H9 (cell line): ENCODE measurements around the gene GABBR2. TPM values are rescaled to one million over a fixed set of nuclear protein-coding genes. Genes with fewer than 3 reads are reported as not detected.

Experiments used
- DNase-seq: peaks from one replicate; pipeline ENCODE4 v3.0.0-alpha.2; 2017
- H2AFZ ChIP-seq: one replicate; pipeline ENCODE4 v1.6.1; 2013; ENCODE audit warnings: mild to moderate bottlenecking, low read length, control low read depth, moderate library complexity
- H2AK5ac ChIP-seq: 2 replicates; pipeline ENCODE4 v1.6.1; 2013; ENCODE audit warnings: low read length, control low read depth, mixed read lengths; ENCODE audit not compliant: insufficient read length
- H2BK120ac ChIP-seq: one replicate; pipeline ENCODE4 v1.6.1; 2013; ENCODE audit warnings: low read depth, mild to moderate bottlenecking, low read length, control low read depth, inconsistent platforms; ENCODE audit not compliant: poor library complexity, severe bottlenecking
- H2BK12ac ChIP-seq: 2 replicates; pipeline ENCODE4 v1.6.1; 2013; ENCODE audit warnings: low read length, control low read depth, mixed read lengths, low read depth; ENCODE audit not compliant: insufficient read length
- H2BK15ac ChIP-seq: 2 replicates; pipeline ENCODE4 v1.6.1; 2013; ENCODE audit warnings: low read depth, low read length, control low read depth
- H2BK20ac ChIP-seq: one replicate; pipeline ENCODE4 v1.6.1; 2013; ENCODE audit warnings: low read depth, mild to moderate bottlenecking, low read length, control low read depth, inconsistent platforms; ENCODE audit not compliant: poor library complexity, severe bottlenecking
- H2BK5ac ChIP-seq: 2 replicates; pipeline ENCODE4 v1.6.1; 2013; ENCODE audit warnings: low read length, control low read depth, mixed read lengths; ENCODE audit not compliant: insufficient read length
- H3K14ac ChIP-seq: 2 replicates; pipeline ENCODE4 v1.6.1; 2013; ENCODE audit warnings: low read length, control low read depth; ENCODE audit not compliant: insufficient read depth
- H3K18ac ChIP-seq: 2 replicates; pipeline ENCODE4 v1.6.1; 2013; ENCODE audit warnings: low read depth, mild to moderate bottlenecking, mixed read lengths, low read length, control low read depth; ENCODE audit not compliant: insufficient read length
- H3K23ac ChIP-seq: 2 replicates; pipeline ENCODE4 v1.6.1; 2013; ENCODE audit warnings: low read length, control low read depth, mixed read lengths, low read depth; ENCODE audit not compliant: insufficient read length
- H3K23me2 ChIP-seq: 2 replicates; pipeline ENCODE4 v1.6.1; 2013; ENCODE audit warnings: low read depth, mild to moderate bottlenecking, mixed read lengths, low read length, control low read depth; ENCODE audit not compliant: insufficient read length, poor library complexity, severe bottlenecking
- H3K27ac ChIP-seq: 2 replicates; pipeline ENCODE4 v1.5.1; 2013; ENCODE audit warnings: low read length, control low read depth, mixed read lengths, low read depth; ENCODE audit not compliant: insufficient read length
- H3K27me3 ChIP-seq: 2 replicates; pipeline ENCODE4 v1.6.1; 2013; ENCODE audit warnings: low read length, control low read depth, inconsistent platforms; ENCODE audit not compliant: insufficient read depth
- H3K4ac ChIP-seq: 2 replicates; pipeline ENCODE4 v1.6.1; 2013; ENCODE audit warnings: low read depth, mild to moderate bottlenecking, control low read depth, inconsistent platforms, low read length, moderate library complexity
- H3K4me1 ChIP-seq: 2 replicates; pipeline ENCODE4 v1.6.1; 2013; ENCODE audit warnings: low read length, control low read depth, inconsistent platforms; ENCODE audit not compliant: insufficient read depth
- H3K4me2 ChIP-seq: 2 replicates; pipeline ENCODE4 v1.6.1; 2013; ENCODE audit warnings: low read length, control low read depth, mixed read lengths; ENCODE audit not compliant: insufficient read length, insufficient read depth
- H3K56ac ChIP-seq: 2 replicates; pipeline ENCODE4 v1.6.1; 2013; ENCODE audit warnings: low read depth, mild to moderate bottlenecking, mixed read lengths, low read length, control low read depth; ENCODE audit not compliant: insufficient read length
- H3K79me1 ChIP-seq: 2 replicates; pipeline ENCODE4 v1.6.1; 2013; ENCODE audit warnings: low read depth, mild to moderate bottlenecking, moderate library complexity, low read length, control low read depth, inconsistent platforms; ENCODE audit not compliant: insufficient read depth, poor library complexity, severe bottlenecking
- H3K79me2 ChIP-seq: 2 replicates; pipeline ENCODE4 v1.6.1; 2013; ENCODE audit warnings: low read length, control low read depth, inconsistent platforms; ENCODE audit not compliant: insufficient read depth
- H3K9ac ChIP-seq: 2 replicates; pipeline ENCODE4 v1.6.1; 2013; ENCODE audit warnings: low read length, control low read depth, mixed read lengths; ENCODE audit not compliant: insufficient read length; ENCODE audit errors: extremely low read depth
- H3K9me3 ChIP-seq: one replicate; pipeline ENCODE4 v1.6.1; 2013; ENCODE audit warnings: low read depth, low read length, inconsistent platforms; ENCODE audit not compliant: control insufficient read depth
- H3T11ph ChIP-seq: one replicate; pipeline ENCODE4 v1.6.1; 2013; ENCODE audit warnings: mild to moderate bottlenecking, low read length, control low read depth, inconsistent platforms
- H4K20me1 ChIP-seq: one replicate; pipeline ENCODE4 v1.6.1; 2013; ENCODE audit not compliant: control insufficient read depth, insufficient read length, insufficient read depth
- H4K5ac ChIP-seq: 2 replicates; pipeline ENCODE4 v1.6.1; 2013; ENCODE audit warnings: low read depth, mild to moderate bottlenecking, mixed read lengths, low read length, control low read depth; ENCODE audit not compliant: insufficient read length
- H4K8ac ChIP-seq: replicated peaks from 2 replicates; pipeline ENCODE4 v1.6.1; 2013; ENCODE audit warnings: low read length, control low read depth, mixed read lengths, low read depth; ENCODE audit not compliant: insufficient read length
- H4K91ac ChIP-seq: 2 replicates; pipeline ENCODE4 v1.6.1; 2013; ENCODE audit warnings: low read depth, mild to moderate bottlenecking, moderate library complexity, mixed read lengths, low read length, control low read depth; ENCODE audit not compliant: insufficient read length
- H3K27ac Mint-ChIP-seq, 3 experiments: 2 replicates in 2 of 3; 3 replicates in 1 of 3; pipeline ENCODE4 v1.8.0; 2020 to 2021; ENCODE audit warnings: mixed read lengths in 3 of 3, mild to moderate bottlenecking in 1 of 3, moderate library complexity in 1 of 3
- H3K27me3 Mint-ChIP-seq: 2 replicates; pipeline ENCODE4 v1.8.0; 2021; ENCODE audit warnings: low read depth, mild to moderate bottlenecking, moderate library complexity, mixed read lengths
- H3K36me3 Mint-ChIP-seq, 3 experiments: 2 replicates in 2 of 3; 3 replicates in 1 of 3; pipeline ENCODE4 v1.8.0; 2020 to 2021; ENCODE audit warnings: low read depth in 3 of 3, mixed read lengths in 3 of 3; ENCODE audit not compliant: insufficient read depth in 1 of 3
- H3K4me1 Mint-ChIP-seq, 2 experiments: 2 replicates each; pipeline ENCODE4 v1.8.0; 2020; ENCODE audit warnings: mixed read lengths in 2 of 2
- H3K4me3 Mint-ChIP-seq, 2 experiments: 2 replicates in 1 of 2; 3 replicates in 1 of 2; pipeline ENCODE4 v1.8.0; 2020 to 2021; ENCODE audit warnings: mild to moderate bottlenecking in 2 of 2, mixed read lengths in 2 of 2, moderate library complexity in 1 of 2
- H3K9me3 Mint-ChIP-seq, 2 experiments: 2 replicates in 1 of 2; 3 replicates in 1 of 2; pipeline ENCODE4 v1.8.0; 2020; ENCODE audit warnings: mild to moderate bottlenecking in 2 of 2, mixed read lengths in 2 of 2, moderate library complexity in 1 of 2
- CTCF ChIP-seq: fragments of 200-600 bp; sonication (generic); conservative IDR thresholded peaks from 3 replicates; pipeline ENCODE4 v1.8.0; 2021; ENCODE audit warnings: antibody characterized with exemption, mild to moderate bottlenecking
- WGBS: extraction: QIAGEN DNeasy Blood & Tissue Kit; methylation state at CpG from one replicate; pipeline ENCODE4 v1.1.7; 2013; ENCODE audit warnings: missing lambda C conversion rate, low lambda C conversion rate, mixed read lengths; ENCODE audit not compliant: insufficient read length; ENCODE audit errors: extremely low coverage; 5-methylcytosine and 5-hydroxymethylcytosine counted together
- total RNA-seq: library from RNA; stranded (reverse); gene quantifications from 2 replicates; pipeline ENCODE4 v1.2.1, GENCODE V29; 2021

The GABBR2 gene
- total RNA-seq, 1 experiment from 2014 or later, result 0.66 TPM

- no peak overlapping the region for H3K4me3 Mint-ChIP-seq
- Histone ChIP-seq H3K14ac (no peak overlapping the region), H2AFZ (no peak overlapping the region), H3K79me2 (peaks cover under 1% of the 10 kb centered on the region; the same call in 1 of the 2 replicates), H2BK120ac (no peak overlapping the region), H2BK15ac (no peak overlapping the region), H3K27me3 (no peaks in the 10 kb centered on the region), H2BK5ac (no peak overlapping the region), H2AK5ac (no peak overlapping the region), H3K23ac (no peak overlapping the region), H4K91ac (no peak overlapping the region), H4K5ac (no peak overlapping the region), H4K20me1 (peaks cover under 1% of the 10 kb centered on the region), H3K9me3 (no peaks in the 10 kb centered on the region), H3K18ac (no peak overlapping the region), H4K8ac (no peak overlapping the region), H3K23me2 (peaks cover under 1% of the 10 kb centered on the region), H3K4ac (no peak overlapping the region), H3T11ph (no peak overlapping the region), H3K9ac (no peak overlapping the region), H2BK12ac (no peak overlapping the region), H3K27ac (no peak overlapping the region), H3K4me2 (no peak overlapping the region), H2BK20ac (no peak overlapping the region), H3K56ac (no peak overlapping the region), H3K79me1 (no peaks in the 10 kb centered on the region), H3K4me1 (peaks cover 3% of the 10 kb centered on the region)
- peaks cover 2% of the 10 kb centered on the region; the same call in 1 of the 2 replicates for H3K27me3 Mint-ChIP-seq
- H3K9me3 Mint-ChIP-seq, result no peaks in the 10 kb centered on the region
- DNase-seq, result no peak
- H3K36me3 Mint-ChIP-seq, result peaks cover 0 to 8% (median 0%) of the 10 kb centered on the region in 3 experiments; a peak in 3 of 7 replicates
- WGBS, result no CpG with 5 or more reads among the region's 2 CpGs
- no peak for TF ChIP-seq CTCF
- H3K4me1 Mint-ChIP-seq, result peaks cover 28 to 33% of the 10 kb centered on the region in 2 experiments
- H3K27ac Mint-ChIP-seq, result peak overlapping the region in 1 of 3 experiments; percentile 83; a peak in 1 of 7 replicates
Observed at GRCh38 chr9:98249771-98250170, 459.0 kb downstream of the GABBR2 start.
